MM.1S (cell line): Measurements from ENCODE around the gene FGF14.

Source experiments
- EZH2phosphoT487 ChIP-seq: fragments of 300-600 bp; sonication (generic); IDR thresholded peaks from 2 replicates; pipeline ENCODE4 v1.6.1; 2018; ENCODE audit warnings: antibody characterized with exemption, low read length
- TF ChIP-seq, protein P1 (sequence below): fragments of 300-600 bp; sonication (generic); IDR thresholded peaks from 2 replicates; pipeline ENCODE4 v1.5.1; 2016; ENCODE audit warnings: antibody characterized with exemption, low read length, mixed read lengths

DNA sequence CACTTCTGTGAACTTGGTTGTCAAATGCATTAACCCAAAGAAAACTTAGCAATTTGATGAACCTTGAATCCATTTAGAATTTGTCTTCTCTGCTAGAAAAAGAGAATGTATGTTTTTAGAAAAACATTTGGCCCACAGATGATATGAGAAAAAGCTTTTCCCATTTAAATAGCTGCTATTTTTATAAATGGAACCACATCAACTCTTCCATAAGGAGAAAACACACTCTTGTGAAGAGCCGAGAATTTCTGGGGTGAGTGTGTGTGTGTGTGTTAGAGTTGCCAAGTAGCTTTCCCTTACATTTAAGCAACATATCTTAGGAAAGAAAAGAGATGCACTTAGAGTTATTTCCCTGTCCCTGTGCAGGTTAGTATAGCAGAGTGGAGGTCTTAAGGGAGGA, 626.6 kb downstream of the FGF14 start:
- TF ChIP-seq, protein P1, sequence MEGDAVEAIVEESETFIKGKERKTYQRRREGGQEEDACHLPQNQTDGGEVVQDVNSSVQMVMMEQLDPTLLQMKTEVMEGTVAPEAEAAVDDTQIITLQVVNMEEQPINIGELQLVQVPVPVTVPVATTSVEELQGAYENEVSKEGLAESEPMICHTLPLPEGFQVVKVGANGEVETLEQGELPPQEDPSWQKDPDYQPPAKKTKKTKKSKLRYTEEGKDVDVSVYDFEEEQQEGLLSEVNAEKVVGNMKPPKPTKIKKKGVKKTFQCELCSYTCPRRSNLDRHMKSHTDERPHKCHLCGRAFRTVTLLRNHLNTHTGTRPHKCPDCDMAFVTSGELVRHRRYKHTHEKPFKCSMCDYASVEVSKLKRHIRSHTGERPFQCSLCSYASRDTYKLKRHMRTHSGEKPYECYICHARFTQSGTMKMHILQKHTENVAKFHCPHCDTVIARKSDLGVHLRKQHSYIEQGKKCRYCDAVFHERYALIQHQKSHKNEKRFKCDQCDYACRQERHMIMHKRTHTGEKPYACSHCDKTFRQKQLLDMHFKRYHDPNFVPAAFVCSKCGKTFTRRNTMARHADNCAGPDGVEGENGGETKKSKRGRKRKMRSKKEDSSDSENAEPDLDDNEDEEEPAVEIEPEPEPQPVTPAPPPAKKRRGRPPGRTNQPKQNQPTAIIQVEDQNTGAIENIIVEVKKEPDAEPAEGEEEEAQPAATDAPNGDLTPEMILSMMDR = no peak
- TF ChIP-seq EZH2phosphoT487 = no peak
